ENCODE results near the gene ICAM2. TPM values are rescaled to one million over a fixed set of nuclear protein-coding genes. Genes with fewer than 3 reads are reported as not detected.
A peak's percentile ranks its signal among the peaks of the same experiment; 100 is the strongest.
"Not testable (repeated sequence)": the region's sequence is repeated elsewhere in the genome, so short reads cannot be mapped to it uniquely, and the experiment has no call there.

Gene ICAM2
- total RNA-seq, 1 experiment from 2014 or later, result 0.17 TPM

DNA sequence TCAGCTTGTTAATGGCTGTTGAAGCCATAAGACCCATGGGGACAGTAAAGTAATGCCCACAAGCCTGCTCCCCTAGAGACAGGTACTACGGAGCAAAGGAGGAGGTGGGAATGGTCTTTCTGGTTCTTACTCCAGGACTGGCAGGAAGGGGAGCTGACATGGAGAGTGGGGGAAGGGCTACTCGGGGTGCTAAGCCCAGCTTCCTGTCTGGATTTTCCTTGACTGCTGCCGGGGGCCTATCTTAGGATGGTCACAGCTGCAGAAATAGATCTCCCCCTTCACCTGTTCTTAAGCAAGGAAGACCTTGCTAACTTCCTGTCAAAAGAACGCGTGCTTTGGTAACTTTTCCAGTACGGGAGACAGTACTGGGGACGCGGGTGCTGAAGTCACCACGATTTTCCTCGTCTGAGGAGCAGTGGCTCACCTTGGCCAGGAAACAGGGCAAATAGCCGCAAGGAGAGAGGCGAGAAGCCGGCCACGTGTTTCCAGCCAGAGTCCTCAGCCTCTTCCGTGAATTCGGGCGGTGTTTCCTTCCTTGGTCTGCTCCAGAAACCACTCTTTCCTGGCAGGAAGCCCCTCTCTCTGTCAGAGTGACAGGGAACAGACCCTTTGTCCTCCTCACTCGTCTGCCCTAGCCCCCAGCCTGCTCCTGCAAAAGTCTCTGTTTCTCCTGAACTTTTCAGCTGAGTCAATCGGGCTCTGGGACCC, 22.9 kb downstream of the ICAM2 start:
- no peak for DNase-seq (ENCODE audit: low spot score)

DNA sequence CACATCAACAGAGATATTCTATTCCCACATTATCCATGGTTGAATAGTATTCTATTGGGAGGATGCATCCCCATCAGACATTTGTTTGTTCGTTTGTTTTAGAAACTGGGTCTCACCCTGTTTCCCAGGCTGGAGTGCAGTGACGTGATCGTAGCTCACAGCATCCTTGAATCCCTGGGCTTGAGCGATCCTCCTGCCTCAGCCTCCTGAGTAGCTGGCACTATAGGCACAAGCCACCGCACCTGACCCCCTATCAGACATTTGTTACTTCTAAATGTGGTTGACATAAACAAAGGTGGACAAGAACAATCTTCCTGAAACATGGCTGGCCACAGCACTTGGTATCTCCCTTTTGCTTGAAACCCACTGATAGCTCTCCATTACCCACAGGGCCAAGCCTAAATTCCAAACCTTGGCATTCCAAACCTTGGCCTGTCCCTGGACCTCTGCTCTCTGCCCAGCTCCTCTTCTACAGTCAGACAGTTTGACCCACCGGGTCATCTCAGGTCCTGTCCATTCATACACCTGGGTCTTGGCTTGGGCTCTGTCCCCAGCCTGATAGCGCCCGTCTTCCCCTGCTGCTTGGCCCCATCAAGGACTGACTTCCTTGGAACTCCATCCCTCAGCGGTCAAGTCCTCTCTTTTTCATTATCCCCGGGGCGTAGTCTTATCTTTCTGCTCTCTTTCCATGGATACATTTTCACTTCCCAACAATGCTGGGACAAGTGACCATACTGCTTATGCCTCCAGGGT, 23.8 kb downstream of the ICAM2 start:
- DNase-seq (ENCODE audit: low spot score), result no peak

DNA sequence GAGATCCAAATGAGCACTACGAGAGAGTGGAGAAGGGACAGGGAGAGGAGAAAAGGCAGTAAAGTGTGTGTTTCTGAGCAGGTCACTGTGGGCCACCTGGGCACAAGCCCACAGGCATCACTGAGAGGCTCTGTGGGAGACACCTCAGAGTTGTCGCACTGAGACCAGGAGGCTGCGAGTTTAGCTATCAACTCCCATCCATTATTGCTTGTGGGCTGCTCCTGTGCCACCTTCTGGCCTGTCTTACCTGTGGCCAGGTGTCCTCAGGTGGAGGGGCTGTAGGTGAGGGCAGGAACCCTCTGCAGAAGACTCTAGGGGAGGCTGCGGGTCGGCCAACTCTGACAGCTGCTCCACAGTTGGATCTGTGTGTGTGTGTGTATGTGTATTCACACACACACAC, 24.8 kb downstream of the ICAM2 start:
- DNase-seq (ENCODE audit: low spot score), result no peak

GRCh38 chr17:63993368-63993985, 27.0 kb downstream of the ICAM2 start:
- DNase-seq (ENCODE audit: low spot score), result no peak

- DNase-seq (ENCODE audit: low spot score), result no peak
Measured at GRCh38 chr17:63991611-63992010, 28.8 kb downstream of the ICAM2 start.

DNA sequence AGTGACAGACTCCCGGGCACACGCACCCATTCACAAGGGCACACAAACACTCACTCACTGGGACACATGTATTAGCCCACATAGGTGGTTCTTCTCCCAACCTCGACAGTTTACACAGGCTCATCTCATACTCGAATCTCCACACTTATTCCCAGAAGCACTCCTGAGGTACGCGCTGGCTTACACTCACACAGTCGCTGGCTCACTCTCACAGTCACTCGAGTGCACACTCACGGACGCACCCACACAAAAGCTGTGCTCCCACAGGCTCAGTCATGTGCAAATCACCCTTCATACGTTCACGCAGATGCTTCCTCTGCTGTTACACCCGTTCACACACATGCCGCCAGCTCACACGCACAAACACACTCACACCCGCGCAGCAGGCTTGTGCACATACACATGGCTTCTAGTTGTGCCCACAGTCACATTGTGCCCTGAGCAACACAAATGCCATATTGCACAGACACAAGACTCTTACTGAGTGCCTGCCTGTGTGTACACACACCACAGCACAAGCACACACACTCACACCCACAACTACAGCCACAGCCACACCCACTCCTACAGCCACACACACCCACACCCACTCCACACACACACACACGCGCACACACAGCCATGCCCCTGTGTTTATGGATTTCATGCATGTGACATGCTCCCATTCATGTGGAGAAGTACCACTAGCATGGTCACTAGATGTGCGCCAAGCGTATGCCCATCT, 30.6 kb downstream of the ICAM2 start:
- DNase-seq (ENCODE audit: low spot score), result no peak

DNA sequence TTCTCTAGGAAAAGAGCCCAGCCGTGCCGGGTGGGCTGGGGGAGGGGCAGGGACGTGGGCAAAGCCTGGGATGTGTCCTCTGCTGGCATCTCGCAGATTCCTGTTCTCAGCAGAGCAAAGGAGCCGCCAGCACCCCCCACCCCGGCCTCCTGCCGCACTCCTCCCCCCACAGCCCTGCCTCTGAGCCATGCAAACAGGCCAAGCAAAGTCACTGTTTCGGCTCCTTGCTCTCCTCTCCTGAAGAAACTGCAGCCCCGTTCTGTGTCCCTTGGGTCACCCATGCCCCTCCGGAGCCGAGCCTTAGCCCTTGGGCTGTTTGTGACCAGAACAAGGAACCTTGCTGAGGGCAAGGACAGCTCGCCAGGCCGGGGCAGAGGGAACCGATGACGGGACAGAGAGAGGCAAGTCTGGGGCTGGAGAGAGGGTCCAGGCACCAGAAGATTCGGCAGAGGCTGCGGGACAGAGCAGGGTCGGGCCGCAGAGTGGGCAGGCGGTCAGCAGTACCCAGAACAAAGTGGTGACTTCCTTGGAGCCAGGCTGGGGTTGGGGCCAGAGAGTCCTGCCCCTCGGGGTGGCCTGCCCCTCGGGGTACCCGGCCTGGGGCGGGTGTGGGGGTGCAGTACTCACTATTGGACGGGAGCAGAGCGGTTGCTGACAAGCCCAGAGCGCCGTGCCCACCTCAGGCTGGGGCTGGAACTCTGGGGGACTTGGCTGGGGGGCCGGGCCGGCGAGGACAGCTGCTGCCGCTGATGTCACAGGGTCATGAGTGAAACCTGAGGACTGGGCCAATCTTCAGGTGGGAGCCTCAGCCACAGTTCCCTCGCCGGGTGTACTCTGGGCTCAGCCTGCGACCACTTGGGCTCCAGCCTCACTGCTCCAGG, 31.5 kb downstream of the ICAM2 start:
- DNase-seq (ENCODE audit: low spot score), result no peak

DNA sequence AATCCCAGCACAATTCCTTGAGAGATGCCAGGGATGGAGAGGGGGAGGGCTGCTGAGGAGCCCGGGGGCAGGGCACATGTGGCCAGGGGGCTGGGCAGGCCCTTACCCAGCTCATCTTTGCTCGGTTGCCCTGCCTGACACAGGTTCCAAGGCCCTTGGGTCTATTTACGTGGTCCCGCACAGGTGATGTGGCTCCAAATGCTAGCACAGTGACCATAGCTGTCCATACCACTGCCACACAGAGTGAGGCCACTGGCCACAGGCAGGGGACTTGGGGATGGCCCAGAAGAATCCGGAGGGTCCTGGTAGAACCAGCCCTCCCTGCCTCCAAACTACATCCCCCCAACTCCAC, 32.3 kb downstream of the ICAM2 start:
- DNase-seq (ENCODE audit: low spot score), result no peak

GRCh38 chr17:63987221-63988126, 33.0 kb downstream of the ICAM2 start:
- DNase-seq (ENCODE audit: low spot score), result no peak

DNA sequence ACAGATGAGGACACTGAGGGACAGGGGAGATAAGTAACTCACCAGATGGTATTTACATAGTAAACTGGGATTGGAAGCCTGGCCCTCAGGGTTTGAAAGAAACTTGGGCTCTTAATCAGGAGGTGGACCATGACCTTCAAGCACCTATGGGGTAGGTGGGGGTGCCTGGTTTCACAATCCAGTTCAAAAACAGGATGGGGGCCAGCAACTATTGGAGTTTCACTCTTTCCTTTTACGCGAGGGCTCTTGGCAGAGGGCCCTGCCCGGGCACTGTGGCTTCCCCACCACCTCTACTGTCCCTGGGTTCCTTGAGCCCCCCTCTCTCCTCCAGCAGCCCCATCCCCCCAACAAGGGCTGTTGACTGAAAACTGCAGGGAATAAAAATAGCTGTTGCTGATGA, 33.6 kb downstream of the ICAM2 start:
- DNase-seq (ENCODE audit: low spot score), result no peak

GRCh38 chr17:63985387-63986140, 34.9 kb downstream of the ICAM2 start:
- no peak for DNase-seq (ENCODE audit: low spot score)

DNA sequence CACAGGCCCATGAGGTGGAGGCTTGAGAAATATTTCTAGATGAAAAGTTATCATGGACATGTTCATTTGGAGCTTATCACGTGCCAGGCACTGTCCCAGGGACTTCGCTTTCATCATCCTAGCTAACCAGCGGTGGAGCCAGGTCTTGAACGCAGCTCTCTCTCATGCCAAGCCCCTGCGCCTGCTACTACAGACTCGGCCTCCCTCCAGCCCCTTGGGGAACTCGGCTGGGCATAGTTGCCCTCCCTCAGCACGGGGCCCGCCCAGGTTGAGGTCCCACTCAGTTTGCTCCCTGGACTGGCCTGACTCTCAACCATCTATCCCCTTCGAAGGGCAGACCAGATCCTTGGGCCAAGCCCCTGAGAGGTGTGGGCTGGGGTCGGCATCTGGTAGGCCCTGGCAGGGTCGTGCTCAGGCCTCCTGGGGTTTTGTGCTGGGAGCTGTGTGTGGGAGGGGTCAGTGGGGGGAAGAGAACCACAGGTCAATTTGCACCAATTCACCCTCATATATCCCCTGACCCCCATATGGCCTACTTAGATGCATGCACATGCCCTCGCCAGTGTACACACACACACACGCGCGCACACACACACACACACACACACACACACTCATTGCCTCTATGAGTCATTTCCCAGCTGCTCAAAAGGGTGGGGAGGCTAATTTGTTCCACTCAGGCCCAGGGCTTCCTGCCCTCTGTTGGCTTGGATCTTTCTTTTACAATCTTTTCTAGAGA, 35.6 kb downstream of the ICAM2 start:
- peak; percentile 81 for DNase-seq (ENCODE audit: low spot score)

- DNase-seq (ENCODE audit: low spot score), result no peak
Measured at GRCh38 chr17:63984236-63984635, 36.2 kb downstream of the ICAM2 start.

DNA sequence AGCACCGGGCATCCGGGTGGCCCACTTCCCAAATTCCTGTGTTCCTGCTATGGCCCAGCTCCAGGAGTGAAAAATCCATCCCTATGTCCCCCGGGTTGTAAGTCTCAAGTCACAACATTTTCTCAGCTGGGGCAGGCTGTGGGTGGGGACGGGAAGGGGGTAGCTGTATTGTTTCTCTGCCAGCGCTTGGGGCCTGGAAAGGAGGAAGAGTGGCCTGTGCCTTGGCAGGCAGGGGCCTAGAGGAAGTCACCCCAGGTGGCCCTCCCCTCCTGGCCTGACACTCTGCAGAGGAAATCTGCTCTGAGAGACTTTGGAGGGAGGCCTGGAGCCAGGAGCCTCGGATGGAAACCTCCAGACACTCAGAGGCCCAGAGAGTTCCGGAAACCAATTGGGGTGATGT, 37.1 kb downstream of the ICAM2 start:
- no peak for DNase-seq (ENCODE audit: low spot score)

DNA sequence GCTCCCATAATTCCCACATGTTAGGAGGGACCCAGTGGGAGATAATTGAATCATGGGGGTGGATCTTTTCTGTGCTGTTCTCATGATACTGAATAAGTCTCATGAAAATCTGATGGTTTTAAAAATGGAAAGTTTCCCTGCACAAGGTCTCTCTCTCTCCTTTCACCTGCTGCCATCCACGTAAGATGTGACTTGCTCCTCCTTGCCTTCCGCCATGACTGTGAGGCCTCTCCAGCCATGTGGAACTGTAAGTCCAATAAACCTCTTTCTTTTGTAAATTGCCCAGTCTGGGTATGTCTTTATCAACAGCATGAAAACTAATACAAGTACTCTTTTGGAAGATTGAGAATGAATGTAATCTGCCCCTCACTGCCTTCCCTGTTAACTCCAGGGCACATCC, 37.8 kb downstream of the ICAM2 start:
- not testable (repeated sequence) for DNase-seq (ENCODE audit: low spot score)

DNA sequence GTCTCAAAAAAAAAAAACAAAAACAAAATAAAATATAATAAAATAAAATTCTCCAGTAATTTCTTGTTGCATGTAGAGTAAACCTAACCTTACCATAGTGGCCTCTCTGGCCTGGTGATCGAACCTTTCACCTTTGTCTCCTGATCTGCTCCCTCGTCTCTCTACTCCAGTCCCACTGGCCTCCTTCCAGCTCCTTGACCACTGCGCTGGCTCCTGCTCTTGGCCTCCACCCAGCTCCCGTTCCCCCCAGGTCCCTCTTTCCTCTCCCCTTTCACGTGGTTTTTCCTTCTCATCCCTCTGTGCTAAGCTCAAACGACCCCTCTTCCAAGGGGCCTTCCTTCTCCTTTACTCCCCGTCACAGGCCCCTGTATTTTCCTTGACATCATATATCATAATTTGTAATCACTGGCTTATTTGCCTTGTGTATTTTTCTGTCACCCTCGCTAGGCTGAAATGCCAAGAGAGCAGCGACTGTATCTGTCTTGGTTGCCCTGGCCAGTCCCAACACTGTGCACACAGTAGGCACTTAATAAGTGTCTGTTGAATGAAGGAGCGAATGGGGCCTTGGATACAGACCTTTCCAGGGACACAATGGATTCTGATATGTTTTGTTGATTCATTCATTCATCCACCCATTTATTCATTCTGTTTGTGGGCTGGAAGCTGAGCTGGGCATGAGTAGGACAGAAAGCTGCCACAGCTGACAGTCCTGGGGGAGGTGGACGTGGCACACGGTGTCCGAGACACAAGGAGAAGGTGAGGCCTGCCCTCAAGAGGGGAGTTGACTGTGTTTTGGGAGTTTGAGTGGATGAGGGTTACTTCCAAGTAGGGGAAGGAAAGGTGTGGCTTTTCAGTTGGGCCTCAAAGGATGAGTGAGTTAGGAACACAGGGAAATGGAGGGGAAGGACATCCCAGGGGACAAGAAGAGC, 41.9 kb downstream of the ICAM2 start:
- no peak for DNase-seq (ENCODE audit: low spot score)

DNA sequence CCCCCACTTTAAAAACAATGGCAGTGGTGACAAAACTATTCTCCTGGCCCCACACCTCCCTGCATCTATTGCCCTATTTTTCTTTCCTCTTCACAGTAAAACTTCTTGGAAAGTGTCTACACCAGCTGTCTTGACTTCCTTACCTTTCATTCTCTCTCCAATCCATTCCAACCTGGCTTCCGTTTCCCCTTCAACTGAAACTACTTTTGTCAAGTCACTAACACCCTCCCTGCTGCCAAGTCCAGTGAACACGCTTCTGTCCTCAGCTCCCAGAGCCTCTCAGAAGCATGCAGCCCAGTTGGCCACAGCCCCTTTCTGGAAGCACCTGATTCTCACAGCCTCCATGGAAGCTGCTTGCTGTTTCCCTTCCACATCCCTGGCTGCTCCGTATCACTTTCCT, 43.7 kb downstream of the ICAM2 start:
- no peak for DNase-seq (ENCODE audit: low spot score)
